Activated gamma-delta T cell treated with anti-CD3 and anti-CD28 coated beads, Interleukin-2, amount 50 U/mL, for 16 hours (primary cell): ENCODE results near the gene PPFIBP1.

ENCODE experiments used
- DNase-seq: peaks from one replicate; pipeline ENCODE4 v3.0.0-alpha.2; 2020; ENCODE audit warnings: low read depth

PPFIBP1 gene

GRCh38 chr12:27665704-27666103, 141.7 kb downstream of the PPFIBP1 start:
- DNase-seq: no peak

- no peak for DNase-seq
Measured at GRCh38 chr12:27666510-27666909, 142.5 kb downstream of the PPFIBP1 start.

DNA sequence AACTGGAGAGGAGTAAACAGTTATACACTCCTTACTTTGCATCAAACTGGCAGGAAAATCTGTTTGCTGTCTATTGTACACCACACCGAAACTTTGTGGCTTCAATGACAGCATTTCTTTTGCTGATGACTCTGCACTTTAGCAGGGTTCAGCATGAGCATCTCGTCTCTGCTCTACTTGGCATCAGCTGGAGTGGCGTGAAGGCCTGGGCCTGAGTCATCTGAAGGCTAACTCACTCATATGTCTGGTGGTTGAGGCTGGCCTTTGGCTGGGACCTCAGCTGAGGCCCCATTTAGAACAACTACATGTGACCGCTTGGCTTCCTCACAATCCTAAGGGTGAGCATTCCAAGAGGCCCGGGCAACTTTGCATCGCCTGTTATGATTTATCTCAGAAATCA, 143.5 kb downstream of the PPFIBP1 start:
- no peak for DNase-seq

GRCh38 chr12:27672051-27672450, 148.0 kb downstream of the PPFIBP1 start:
- no peak for DNase-seq

- no peak for DNase-seq
Measured at GRCh38 chr12:27672643-27673042, 148.6 kb downstream of the PPFIBP1 start.

DNA sequence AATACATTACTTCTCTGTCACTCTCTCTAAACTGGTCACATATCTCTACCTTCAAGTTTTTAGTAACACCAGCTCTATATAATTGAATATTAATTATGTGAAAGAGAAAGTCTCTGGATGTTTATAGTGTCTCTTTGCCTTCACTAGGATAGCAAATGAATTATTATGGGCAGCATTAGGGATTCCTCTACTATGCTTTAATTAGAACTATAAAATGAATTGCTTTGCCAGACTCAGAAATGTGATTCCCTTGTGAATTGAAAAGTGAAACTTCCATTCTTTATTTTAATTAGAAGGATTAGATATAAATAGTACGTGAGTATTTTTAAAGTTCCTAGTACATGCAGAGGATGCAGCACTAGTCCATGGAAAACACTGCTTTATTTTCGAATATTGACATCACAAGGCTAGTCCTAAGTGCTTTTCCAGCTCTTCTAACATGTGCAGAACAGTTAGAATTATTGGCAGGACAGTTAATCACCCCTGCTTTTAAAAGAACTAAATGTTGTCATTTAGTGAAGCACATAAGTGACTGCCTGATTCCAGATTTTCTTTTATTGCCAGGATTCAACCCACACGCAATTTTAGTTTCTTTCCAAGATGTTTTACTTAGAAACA, 149.2 kb downstream of the PPFIBP1 start:
- DNase-seq: no peak

DNA sequence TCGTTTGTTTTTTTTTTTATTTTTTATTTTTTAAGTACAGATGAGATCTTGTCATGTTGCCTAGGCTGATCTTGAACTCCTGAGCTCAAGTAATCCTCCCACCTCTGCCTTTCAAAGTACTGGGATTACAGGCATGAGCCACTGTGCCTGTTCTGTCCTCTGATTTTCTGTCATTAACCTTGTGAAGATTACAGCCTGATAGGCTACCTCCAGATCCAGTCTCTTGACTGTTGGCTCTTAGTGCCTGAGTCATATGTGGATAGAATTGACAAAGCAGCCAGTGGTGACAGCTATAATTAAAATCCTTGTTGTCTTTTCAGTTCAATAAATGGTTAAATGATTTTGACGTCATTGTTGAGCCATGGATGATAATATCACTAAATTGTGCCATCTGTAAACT, 151.0 kb downstream of the PPFIBP1 start:
- no peak for DNase-seq

- no peak for DNase-seq
Measured at GRCh38 chr12:27680619-27681018, 156.6 kb downstream of the PPFIBP1 start.

GRCh38 chr12:27682534-27682933, 158.5 kb downstream of the PPFIBP1 start:
- DNase-seq: no peak

DNA sequence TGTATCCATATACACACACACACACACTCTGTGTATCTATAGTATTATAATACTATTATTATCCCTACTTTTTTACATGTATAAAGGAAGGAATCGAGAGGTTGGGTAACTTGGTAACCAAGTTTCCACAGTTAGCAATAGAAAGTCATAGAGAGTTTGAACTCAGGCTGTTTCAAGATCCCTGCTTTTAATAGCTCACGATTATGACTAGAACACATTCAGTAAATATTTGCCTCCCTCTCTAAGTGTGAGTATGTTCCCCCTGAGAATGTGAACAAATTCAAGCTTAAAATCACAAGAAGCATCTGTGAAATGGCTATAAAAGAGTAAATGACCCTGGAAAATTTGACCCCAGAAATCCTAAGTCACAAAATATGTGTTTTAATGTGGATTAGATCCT, 161.3 kb downstream of the PPFIBP1 start:
- no peak for DNase-seq

GRCh38 chr12:27686147-27686546, 162.1 kb downstream of the PPFIBP1 start:
- no peak for DNase-seq

DNA sequence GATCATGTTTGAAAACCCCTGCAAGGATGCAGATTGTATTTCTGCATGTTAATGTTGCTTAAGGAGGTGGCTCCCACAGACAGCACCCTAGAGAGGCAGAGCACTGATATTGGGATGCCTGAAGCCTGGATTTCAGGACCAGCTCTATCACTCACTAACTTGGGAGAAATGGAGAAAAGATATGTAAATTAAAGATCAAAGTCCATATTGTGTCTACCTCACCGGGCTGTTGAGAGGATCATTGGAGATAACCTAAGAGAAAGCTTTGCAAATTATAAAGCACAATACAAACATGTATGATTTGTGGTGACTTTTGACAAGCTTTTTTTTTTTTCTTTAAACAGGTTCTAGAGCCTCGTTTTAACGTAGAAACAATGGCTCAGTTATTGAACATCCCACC, 164.7 kb downstream of the PPFIBP1 start:
- DNase-seq: no peak

GRCh38 chr12:27689558-27690180, 165.7 kb downstream of the PPFIBP1 start:
- no peak for DNase-seq

GRCh38 chr12:27693403-27693802, 169.4 kb downstream of the PPFIBP1 start:
- no peak for DNase-seq

GRCh38 chr12:27695556-27696292, 171.7 kb downstream of the PPFIBP1 start:
- no peak for DNase-seq

- DNase-seq: no peak
Measured at GRCh38 chr12:27696293-27696652, 172.3 kb downstream of the PPFIBP1 start, which contains the start of gene REP15. Gene REP15 (plus strand): TSS chr12:27696447. CDS start chr12:27696563, 116 bp downstream.

DNA sequence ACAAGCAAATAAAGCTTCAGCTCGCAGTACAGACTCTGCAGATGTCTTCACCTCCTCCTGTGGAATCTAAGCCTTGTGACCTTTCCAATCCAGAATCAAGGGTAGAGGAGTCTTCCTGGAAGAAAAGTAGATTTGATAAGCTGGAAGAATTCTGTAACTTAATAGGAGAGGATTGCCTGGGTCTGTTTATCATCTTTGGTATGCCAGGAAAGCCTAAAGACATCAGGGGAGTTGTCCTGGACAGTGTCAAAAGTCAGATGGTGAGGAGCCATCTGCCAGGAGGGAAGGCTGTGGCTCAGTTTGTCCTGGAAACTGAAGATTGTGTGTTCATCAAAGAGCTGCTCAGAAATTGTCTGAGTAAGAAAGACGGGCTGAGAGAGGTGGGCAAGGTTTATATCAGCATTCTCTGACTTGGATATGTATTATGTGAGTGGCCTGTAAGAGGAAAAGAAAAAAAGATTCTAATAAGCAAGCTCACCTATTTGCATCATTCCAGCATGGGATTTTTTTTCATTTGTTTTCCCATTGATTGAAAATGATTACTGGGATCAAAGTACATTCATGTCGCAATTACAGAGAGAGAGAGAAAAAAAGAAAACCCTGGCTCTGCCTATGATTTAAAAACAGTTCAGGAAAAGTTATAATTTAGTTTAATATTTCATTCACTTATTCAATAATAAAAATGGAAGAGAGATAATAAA, 173.0 kb downstream of the PPFIBP1 start:
- no peak for DNase-seq

GRCh38 chr12:27703720-27704452, 179.9 kb downstream of the PPFIBP1 start:
- DNase-seq: peak; percentile 55

- DNase-seq: no peak
Measured at GRCh38 chr12:27705263-27705662, 181.3 kb downstream of the PPFIBP1 start.

GRCh38 chr12:27707216-27707615, 183.2 kb downstream of the PPFIBP1 start:
- DNase-seq: no peak

- no peak for DNase-seq
Measured at GRCh38 chr12:27709212-27709931, 185.4 kb downstream of the PPFIBP1 start.
